ENCODE data around the gene FBL. TPM values are rescaled to one million over a fixed set of nuclear protein-coding genes. Genes with fewer than 3 reads are reported as not detected.
"Not testable (repeated sequence)": the region's sequence is repeated elsewhere in the genome, so short reads cannot be mapped to it uniquely, and the experiment has no call there.

FBL gene
- total RNA-seq, 1 experiment from 2014 or later = 573 TPM

- no peaks in the 10 kb centered on the region for H3K4me1 ChIP-seq (ENCODE audit: insufficient read depth, low read length, poor library complexity, severe bottlenecking)
- ChIA-PET POLR2A (ENCODE audit: low non-redundant PET) (no interaction called here), CTCF (no interaction called here)
- H3K36me3 ChIP-seq (ENCODE audit: insufficient read depth, low read length, poor library complexity, severe bottlenecking) = no peaks in the 10 kb centered on the region
- no peaks in the 10 kb centered on the region for H3K27me3 ChIP-seq (replicated peaks; ENCODE audit: insufficient read depth, low read depth, low read length, poor library complexity)
- intact Hi-C loops (cut with micrococcal nuclease; ENCODE audit: unreplicated experiment) = no loop called here
- no peak overlapping the region for H3K4me3 ChIP-seq (ENCODE audit: low read depth, low read length, poor library complexity, severe bottlenecking)
- H3K9me3 ChIP-seq (ENCODE audit: low read depth, low read length, poor library complexity, severe bottlenecking) = no peaks in the 10 kb centered on the region
- no peak overlapping the region for H3K27ac ChIP-seq (ENCODE audit: low read depth, low read length, poor library complexity, severe bottlenecking)
- BruUV-seq (replicated peaks) = no TSS peak
- no peak for TF ChIP-seq EZH2 (IDR thresholded peaks at IDR 0.05; ENCODE audit: borderline replicate concordance, low read depth, low read length, poor library complexity, severe bottlenecking)
- no peak for TF ChIP-seq CTCF (conservative IDR thresholded peaks at IDR 0.05; ENCODE audit: low read depth, low read length)
- DNase-seq (ENCODE audit: low spot score) = no peak
Measured at GRCh38 chr19:39816287-39817048, 29.7 kb downstream of the FBL start.

- ChIA-PET CTCF (no interaction called here), POLR2A (ENCODE audit: low non-redundant PET) (no interaction called here)
- no peaks in the 10 kb centered on the region for H3K4me1 ChIP-seq (ENCODE audit: insufficient read depth, low read length, poor library complexity, severe bottlenecking)
- intact Hi-C loops (cut with micrococcal nuclease; ENCODE audit: unreplicated experiment) = no loop called here
- H3K27ac ChIP-seq (ENCODE audit: low read depth, low read length, poor library complexity, severe bottlenecking) = no peak overlapping the region
- no peaks in the 10 kb centered on the region for H3K36me3 ChIP-seq (ENCODE audit: insufficient read depth, low read length, poor library complexity, severe bottlenecking)
- no peak overlapping the region for H3K4me3 ChIP-seq (ENCODE audit: low read depth, low read length, poor library complexity, severe bottlenecking)
- BruUV-seq (replicated peaks) = no TSS peak
- H3K9me3 ChIP-seq (ENCODE audit: low read depth, low read length, poor library complexity, severe bottlenecking) = no peaks in the 10 kb centered on the region
- TF ChIP-seq CTCF (conservative IDR thresholded peaks at IDR 0.05; ENCODE audit: low read depth, low read length) (no peak), EZH2 (IDR thresholded peaks at IDR 0.05; ENCODE audit: borderline replicate concordance, low read depth, low read length, poor library complexity, severe bottlenecking) (no peak)
- no peaks in the 10 kb centered on the region for H3K27me3 ChIP-seq (replicated peaks; ENCODE audit: insufficient read depth, low read depth, low read length, poor library complexity)
- no peak for DNase-seq (ENCODE audit: low spot score)
Measured at GRCh38 chr19:39814595-39814994, 31.6 kb downstream of the FBL start.

- H3K36me3 ChIP-seq (ENCODE audit: insufficient read depth, low read length, poor library complexity, severe bottlenecking); H3K9me3 ChIP-seq (ENCODE audit: low read depth, low read length, poor library complexity, severe bottlenecking); POLR2A ChIA-PET (ENCODE audit: low non-redundant PET); CTCF ChIA-PET; DNase-seq (ENCODE audit: low spot score); intact Hi-C loops (cut with micrococcal nuclease; ENCODE audit: unreplicated experiment); BruUV-seq (replicated peaks); H3K4me1 ChIP-seq (ENCODE audit: insufficient read depth, low read length, poor library complexity, severe bottlenecking); H3K4me3 ChIP-seq (ENCODE audit: low read depth, low read length, poor library complexity, severe bottlenecking); H3K27me3 ChIP-seq (replicated peaks; ENCODE audit: insufficient read depth, low read depth, low read length, poor library complexity); H3K27ac ChIP-seq (ENCODE audit: low read depth, low read length, poor library complexity, severe bottlenecking): not testable (repeated sequence)
Measured at GRCh38 chr19:39814111-39814510, 32.1 kb downstream of the FBL start.
